Bronchial epithelial cell (primary cell): ENCODE data around the gene SRGAP1. TPM values are rescaled to one million over a fixed set of nuclear protein-coding genes. Genes with fewer than 3 reads are reported as not detected.

Source experiments
- DNase-seq: peaks from one replicate; pipeline ENCODE4 v3.0.0-alpha.2; 2010; ENCODE audit warnings: low read depth
- FAIRE-seq: peaks from 2 replicates; lab custom pipeline; 2011; peaks lifted over from hg19 to GRCh38; lab: Jason Lieb, UNC
- H3K27me3 ChIP-seq: 2 replicates; pipeline ENCODE4 v1.5.1; 2011; ENCODE audit warnings: low read length; ENCODE audit not compliant: control insufficient read depth, insufficient read depth
- H3K36me3 ChIP-seq: 2 replicates; pipeline ENCODE4 v1.5.1; 2011; ENCODE audit warnings: low read length; ENCODE audit not compliant: control insufficient read depth, insufficient read depth
- H3K4me3 ChIP-seq: 2 replicates; pipeline ENCODE4 v1.5.1; 2011; ENCODE audit warnings: mild to moderate bottlenecking, low read depth, low read length, control low read depth
- CTCF ChIP-seq: IDR thresholded peaks from 2 replicates; pipeline ENCODE4 v1.5.1; 2011; ENCODE audit warnings: mild to moderate bottlenecking, moderate library complexity, low read length, control low read depth, inconsistent platforms; ENCODE audit not compliant: insufficient read depth, severe bottlenecking
- total RNA-seq: library from RNA; depleted of rRNA; stranded (reverse); fragments of >200 nt; gene quantifications from 2 replicates; pipeline ENCODE4 v1.2.1, GENCODE V29; 2014

The SRGAP1 gene
- total RNA-seq, 1 donor from 2014 or later, result 4.5 TPM

- Histone ChIP-seq H3K4me3 (no peak overlapping the region), H3K27me3 (no peaks in the 10 kb centered on the region), H3K36me3 (peaks cover 3% of the 10 kb centered on the region)
- TF ChIP-seq CTCF, result no peak
- DNase-seq (no peak), FAIRE-seq (no peak)
Observed at GRCh38 chr12:64097366-64098105, 253.0 kb downstream of the SRGAP1 start.

- TF ChIP-seq CTCF, result no peak
- FAIRE-seq (no peak), DNase-seq (no peak)
- H3K36me3 ChIP-seq, result peaks cover 3% of the 10 kb centered on the region
- H3K27me3 ChIP-seq, result no peaks in the 10 kb centered on the region
- H3K4me3 ChIP-seq, result no peak overlapping the region
Observed at GRCh38 chr12:64098709-64099354, 254.3 kb downstream of the SRGAP1 start.

GRCh38 chr12:64099397-64099796 is 254.9 kb downstream of the SRGAP1 start:
- Histone ChIP-seq H3K4me3 (no peak overlapping the region), H3K27me3 (no peaks in the 10 kb centered on the region), H3K36me3 (peaks cover 3% of the 10 kb centered on the region)
- no peak for TF ChIP-seq CTCF
- FAIRE-seq (no peak), DNase-seq (peak; percentile 12)

- Histone ChIP-seq H3K27me3 (no peaks in the 10 kb centered on the region), H3K4me3 (no peak overlapping the region), H3K36me3 (peaks cover 3% of the 10 kb centered on the region)
- TF ChIP-seq CTCF, result no peak
- no peak for FAIRE-seq
- DNase-seq, result peak; percentile 45
Observed at GRCh38 chr12:64102339-64102738, 257.8 kb downstream of the SRGAP1 start.

- Histone ChIP-seq H3K27me3 (no peaks in the 10 kb centered on the region), H3K4me3 (no peak overlapping the region), H3K36me3 (no peaks in the 10 kb centered on the region)
- no peak for TF ChIP-seq CTCF
- FAIRE-seq, result peak; percentile 7
- peak; percentile 90 for DNase-seq
Observed at GRCh38 chr12:64103825-64104740, 259.6 kb downstream of the SRGAP1 start.
